ENCODE measurements around the gene HSD11B1.

Gene HSD11B1

DNA sequence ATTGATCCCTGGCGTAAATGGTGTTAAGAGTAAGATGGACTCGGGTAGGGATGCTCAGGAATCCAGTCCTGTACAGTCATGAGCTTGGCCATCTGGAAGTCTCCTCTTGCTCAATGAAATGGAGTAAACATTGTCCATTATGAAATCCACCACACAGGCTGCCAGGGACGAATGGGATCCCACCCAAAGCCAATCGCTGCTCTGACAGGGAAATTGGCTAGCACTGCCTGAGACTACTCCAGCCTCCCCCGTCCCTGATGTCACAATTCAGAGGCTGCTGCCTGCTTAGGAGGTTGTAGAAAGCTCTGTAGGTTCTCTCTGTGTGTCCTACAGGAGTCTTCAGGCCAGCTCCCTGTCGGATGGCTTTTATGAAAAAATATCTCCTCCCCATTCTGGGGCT lies at the start of gene HSD11B1:
Gene HSD11B1 (plus strand): TSS at position 263 of the 400 bp plus-strand sequence. CDS start 97 bp downstream, at position 360.
- no peak within 1 kb of the TSS for H3K4me3 ChIP-seq (ENCODE audit: low read depth, low read length)
- POLR2A ChIA-PET, result interaction anchor here (0.7 kb wide), 1 partner anchor 105 kb away, joined by 8 read pairs; no protein-coding TSS in a partner anchor
- DNase-seq (ENCODE audit: low read depth, low spot score), result no peak
- CTCF ChIA-PET, result interaction anchor here (1.3 to 2.1 kb wide), 4 partner anchors 11 to 138 kb away, joined by 4 to 7 read pairs (median 6); no protein-coding TSS in a partner anchor
- TF ChIP-seq, protein P1, sequence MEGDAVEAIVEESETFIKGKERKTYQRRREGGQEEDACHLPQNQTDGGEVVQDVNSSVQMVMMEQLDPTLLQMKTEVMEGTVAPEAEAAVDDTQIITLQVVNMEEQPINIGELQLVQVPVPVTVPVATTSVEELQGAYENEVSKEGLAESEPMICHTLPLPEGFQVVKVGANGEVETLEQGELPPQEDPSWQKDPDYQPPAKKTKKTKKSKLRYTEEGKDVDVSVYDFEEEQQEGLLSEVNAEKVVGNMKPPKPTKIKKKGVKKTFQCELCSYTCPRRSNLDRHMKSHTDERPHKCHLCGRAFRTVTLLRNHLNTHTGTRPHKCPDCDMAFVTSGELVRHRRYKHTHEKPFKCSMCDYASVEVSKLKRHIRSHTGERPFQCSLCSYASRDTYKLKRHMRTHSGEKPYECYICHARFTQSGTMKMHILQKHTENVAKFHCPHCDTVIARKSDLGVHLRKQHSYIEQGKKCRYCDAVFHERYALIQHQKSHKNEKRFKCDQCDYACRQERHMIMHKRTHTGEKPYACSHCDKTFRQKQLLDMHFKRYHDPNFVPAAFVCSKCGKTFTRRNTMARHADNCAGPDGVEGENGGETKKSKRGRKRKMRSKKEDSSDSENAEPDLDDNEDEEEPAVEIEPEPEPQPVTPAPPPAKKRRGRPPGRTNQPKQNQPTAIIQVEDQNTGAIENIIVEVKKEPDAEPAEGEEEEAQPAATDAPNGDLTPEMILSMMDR (IDR thresholded peaks at IDR 0.05; ENCODE audit: insufficient read depth, low read length, missing control alignments), result no peak

DNA sequence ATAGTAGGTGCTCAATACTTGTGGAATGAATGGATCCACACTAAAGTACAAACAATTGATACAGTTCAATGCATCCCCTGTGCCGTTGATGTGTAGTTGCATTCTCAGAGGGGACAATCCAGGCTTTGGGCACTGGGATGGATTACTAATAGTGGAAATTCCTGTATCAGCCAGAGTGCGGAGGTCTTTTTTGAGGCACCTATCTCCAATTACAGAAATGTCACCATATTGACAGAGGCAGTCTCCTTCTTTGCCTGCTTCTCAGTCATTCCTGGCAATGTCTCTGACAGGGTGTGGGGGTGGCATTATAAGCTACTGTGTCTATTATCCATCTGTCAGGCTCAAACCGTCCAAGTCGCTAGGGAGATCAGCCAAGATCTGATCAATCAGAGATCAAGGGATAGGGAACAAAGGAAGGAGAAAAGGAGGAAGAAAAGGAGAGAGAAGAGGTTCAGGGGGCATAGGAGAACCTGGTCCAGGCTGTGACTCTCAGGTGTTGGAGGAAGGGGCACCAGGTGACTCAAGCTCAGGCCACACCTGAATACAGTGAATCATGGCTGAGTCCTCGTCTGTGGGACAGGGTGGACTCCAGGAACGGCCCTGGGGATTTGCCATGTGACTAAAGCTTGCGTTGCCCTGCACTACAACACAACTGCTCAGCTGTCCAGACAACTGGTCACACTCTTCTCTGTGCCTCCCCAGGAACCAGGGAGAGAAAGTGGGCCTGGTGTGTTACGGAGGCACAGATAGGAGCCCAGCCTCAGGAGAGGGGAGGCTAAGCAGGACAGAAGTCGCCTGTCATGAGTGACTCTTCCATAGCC lies 49.0 kb upstream of the HSD11B1 start:
- no peak for DNase-seq (ENCODE audit: low read depth, low spot score)
- ChIA-PET POLR2A (no interaction called here), CTCF (no interaction called here)
- H3K4me3 ChIP-seq (ENCODE audit: low read depth, low read length), result no peak overlapping the region
- TF ChIP-seq, protein P1 (IDR thresholded peaks at IDR 0.05; ENCODE audit: insufficient read depth, low read length, missing control alignments), result no peak

DNA sequence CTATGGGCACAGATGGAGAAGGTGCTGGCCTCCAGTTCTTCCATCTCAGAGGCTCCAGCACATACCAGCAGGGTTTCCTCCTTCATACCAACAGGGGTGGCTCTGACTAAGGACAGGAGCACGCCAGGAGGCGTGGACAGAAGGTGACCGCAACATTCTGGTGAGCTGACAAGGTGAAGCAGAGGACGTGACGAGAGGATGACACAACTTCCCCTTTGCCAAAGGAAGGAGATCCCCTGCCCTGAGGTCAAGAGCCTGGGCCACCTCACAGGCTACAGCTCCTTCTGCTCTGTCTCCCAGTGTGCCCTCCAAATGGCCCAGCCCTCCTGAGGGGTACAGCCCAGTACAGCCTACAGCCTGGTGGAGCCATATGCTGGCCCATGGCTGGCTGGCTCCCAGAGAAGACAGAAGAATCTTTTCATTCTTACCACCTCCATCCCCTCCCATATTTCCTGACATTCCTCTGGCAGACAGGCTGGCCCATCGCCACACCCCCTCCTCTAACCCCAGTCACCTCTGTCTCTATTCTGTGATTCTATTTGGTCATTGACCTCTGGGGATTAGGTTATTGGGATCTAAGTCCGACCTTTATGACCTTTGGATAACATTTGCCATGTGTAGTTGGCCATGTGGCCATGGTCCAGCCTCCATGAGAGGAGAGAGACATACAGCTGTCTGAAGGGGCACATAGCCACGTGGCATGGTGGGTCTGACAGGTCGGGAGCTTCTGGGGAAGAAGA lies 47.3 kb upstream of the HSD11B1 start:
- no peak for DNase-seq (ENCODE audit: low read depth, low spot score)
- POLR2A ChIA-PET, result no interaction called here
- TF ChIP-seq, protein P1 (IDR thresholded peaks at IDR 0.05; ENCODE audit: insufficient read depth, low read length, missing control alignments), result no peak
- no peak overlapping the region for H3K4me3 ChIP-seq (ENCODE audit: low read depth, low read length)
- CTCF ChIA-PET, result interaction anchor here (1.0 to 2.3 kb wide), 2 partner anchors 11 to 30 kb away, joined by 4 to 8 read pairs; no protein-coding TSS in a partner anchor

DNA sequence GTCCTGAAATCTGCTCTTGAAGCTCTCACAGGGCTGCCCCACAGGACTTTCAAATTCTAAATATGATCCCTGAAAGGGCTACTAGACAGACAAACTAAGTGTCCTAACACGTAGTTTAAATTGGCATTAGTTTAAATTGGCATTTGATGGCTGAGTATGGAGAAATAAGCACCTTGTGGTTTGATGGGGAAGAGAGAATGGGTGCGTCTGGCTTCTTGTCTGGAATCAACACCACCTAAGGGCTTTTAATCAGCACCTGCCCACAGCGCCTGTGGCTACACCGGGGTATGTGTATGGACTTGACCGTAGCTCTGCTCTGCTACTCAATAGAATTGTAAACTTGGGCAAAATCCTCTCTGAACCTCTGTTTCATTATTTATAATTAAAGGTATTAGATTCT lies 46.7 kb upstream of the HSD11B1 start:
- POLR2A ChIA-PET, result no interaction called here
- CTCF ChIA-PET, result interaction anchor here (0.6 to 2.3 kb wide), 8 partner anchors 8 to 90 kb away, joined by 3 to 8 read pairs (median 3); no protein-coding TSS in a partner anchor
- DNase-seq (ENCODE audit: low read depth, low spot score), result no peak
- H3K4me3 ChIP-seq (ENCODE audit: low read depth, low read length), result no peak overlapping the region
- TF ChIP-seq, protein P1 (IDR thresholded peaks at IDR 0.05; ENCODE audit: insufficient read depth, low read length, missing control alignments), result no peak

DNA sequence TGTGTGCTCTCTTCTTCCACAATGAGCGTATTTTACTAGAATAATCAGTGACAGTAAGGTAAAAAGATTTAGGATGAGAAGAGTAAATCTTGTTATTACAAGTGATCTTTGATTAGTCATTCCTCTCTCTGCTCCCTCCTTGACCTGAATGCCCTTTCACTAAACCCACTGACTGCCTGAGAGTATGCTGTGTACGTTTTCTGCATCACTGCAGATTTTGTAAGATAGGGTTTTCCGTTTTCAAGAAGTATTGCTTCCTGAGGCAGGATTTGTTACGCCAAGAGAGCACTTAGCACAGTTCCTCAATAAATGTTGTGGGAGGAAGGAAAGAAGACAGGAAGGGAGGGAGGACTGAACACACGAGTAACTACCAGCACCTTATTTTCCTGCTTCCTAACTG lies 44.7 kb upstream of the HSD11B1 start:
- CTCF ChIA-PET, result no interaction called here
- no peak overlapping the region for H3K4me3 ChIP-seq (ENCODE audit: low read depth, low read length)
- TF ChIP-seq, protein P1 (IDR thresholded peaks at IDR 0.05; ENCODE audit: insufficient read depth, low read length, missing control alignments), result no peak
- no peak for DNase-seq (ENCODE audit: low read depth, low spot score)
- POLR2A ChIA-PET, result no interaction called here

DNA sequence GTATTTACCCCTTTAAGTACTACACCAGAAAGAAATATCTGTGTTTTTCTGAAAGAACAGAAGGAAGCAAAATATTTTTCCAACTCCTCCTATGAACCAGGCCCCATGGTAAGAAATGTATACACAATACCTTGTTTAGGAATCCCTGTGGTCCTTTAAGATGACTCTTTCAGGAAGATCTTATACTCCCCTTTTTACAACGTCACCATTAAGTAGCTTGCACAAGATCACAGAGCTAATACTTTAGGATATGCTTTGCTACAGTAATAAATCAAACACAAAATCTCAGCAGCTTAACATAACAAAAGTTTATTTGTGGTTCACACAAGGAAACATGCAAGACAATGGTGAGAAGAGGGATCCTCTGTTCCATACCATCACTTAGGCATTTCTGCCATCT lies 43.6 kb upstream of the HSD11B1 start:
- H3K4me3 ChIP-seq (ENCODE audit: low read depth, low read length), result no peak overlapping the region
- TF ChIP-seq, protein P1 (IDR thresholded peaks at IDR 0.05; ENCODE audit: insufficient read depth, low read length, missing control alignments), result no peak
- ChIA-PET POLR2A (no interaction called here), CTCF (interaction anchor here (0.7 to 1.4 kb wide), 2 partner anchors 8 to 189 kb away, joined by 3 to 4 read pairs; no protein-coding TSS in a partner anchor)
- no peak for DNase-seq (ENCODE audit: low read depth, low spot score)

Data from AG04449 (cell line).